NCI-H2196 treated with DMSO at 0.1 percent for 48 hours (cell line): ENCODE data around the gene NPIPB8.
"Not testable (repeated sequence)": the region's sequence is repeated elsewhere in the genome, so short reads cannot be mapped to it uniquely, and the experiment has no call there.

ENCODE experiments used
- DNase-seq: peaks from one replicate; lab custom pipeline; 2025; ENCODE audit not compliant: unreplicated experiment; lab: John Stamatoyannopoulos, UW

NPIPB8 gene

DNA sequence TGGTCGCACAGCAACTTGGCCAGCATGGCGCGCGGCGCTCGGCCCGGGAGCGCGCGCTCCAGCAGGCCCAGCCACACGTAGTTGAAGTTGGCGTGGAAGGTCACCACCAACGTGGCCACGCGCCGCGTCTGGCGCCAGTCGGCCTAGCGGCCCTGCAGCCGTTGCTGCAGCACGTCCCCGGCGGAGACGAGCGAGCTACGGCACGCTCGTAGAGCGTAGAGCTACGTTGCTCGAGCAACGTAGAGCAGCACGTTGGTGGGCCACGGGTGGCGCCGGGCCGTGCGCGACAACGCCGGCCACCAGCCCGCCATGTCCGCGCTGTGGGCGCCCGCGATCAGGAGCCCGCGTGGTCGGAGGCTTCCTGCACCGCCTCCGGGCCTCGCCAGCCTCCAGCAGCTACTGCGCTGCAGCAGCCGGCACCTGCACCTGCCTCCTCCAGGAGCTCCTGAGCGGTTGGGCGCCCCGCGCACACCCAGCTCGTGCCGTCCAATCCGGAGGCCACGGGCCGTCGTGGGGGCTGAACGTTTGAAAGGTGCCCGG is 14.6 kb upstream of the NPIPB8 start:
- DNase-seq = peak; percentile 67

- not testable (repeated sequence) for DNase-seq
These were observed 7.0 kb upstream of the NPIPB8 start for GRCh38 chr16:28630905-28631304.

DNA sequence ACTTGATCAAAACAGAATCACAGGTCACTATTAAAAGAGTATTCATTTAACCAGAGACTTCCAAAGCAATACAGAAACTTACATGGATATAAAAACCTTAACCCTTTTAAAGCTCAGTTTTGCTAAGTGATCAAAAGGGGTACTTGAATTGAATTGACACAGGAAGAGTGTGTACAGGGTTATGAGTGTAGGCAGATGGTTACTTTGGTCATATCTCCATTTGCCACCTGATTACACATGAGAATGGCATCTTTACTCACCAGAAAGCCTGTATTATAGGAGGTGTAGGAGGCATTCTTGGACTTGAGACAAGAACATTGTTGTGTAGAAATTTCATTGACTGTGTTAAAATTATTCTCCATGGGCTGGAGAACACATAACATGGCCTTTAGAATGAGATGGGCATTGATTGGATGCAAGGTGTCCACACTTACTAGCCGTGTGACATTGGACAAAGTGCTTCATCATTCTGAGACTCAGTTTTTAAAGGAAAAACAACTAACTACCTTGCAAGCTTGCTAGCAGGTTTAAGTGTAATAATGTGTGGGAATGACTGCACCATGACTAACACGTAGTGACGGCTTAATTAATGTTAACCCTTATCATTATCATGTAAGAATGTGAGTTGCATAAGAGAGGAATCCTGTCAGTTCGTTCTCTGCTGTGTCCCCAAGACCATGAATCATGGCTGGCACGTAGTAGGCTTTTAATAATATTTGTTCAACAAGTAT is 1.6 kb upstream of the NPIPB8 start:
- DNase-seq = not testable (repeated sequence)

DNA sequence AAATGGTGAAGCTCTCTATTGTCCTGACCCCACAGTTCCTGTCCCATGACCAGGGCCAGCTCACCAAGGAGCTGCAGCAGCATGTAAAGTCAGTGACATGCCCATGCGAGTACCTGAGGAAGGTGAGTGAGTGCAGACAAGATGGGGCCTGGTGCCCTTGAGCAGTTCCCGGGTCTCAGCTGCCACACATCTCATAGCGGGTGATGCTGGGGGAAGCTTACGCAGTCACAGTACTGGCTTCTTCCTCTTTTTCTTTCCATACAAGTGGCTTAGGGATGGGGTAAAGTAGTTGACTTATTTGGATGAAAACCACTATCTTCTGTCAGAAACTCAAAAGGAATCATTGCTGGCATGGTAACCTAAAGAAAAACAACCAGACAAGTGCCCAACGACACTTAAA is 494 bp downstream of the NPIPB8 start:
- not testable (repeated sequence) for DNase-seq

- not testable (repeated sequence) for DNase-seq
These were observed 2.1 kb downstream of the NPIPB8 start for GRCh38 chr16:28639959-28640358.

DNA sequence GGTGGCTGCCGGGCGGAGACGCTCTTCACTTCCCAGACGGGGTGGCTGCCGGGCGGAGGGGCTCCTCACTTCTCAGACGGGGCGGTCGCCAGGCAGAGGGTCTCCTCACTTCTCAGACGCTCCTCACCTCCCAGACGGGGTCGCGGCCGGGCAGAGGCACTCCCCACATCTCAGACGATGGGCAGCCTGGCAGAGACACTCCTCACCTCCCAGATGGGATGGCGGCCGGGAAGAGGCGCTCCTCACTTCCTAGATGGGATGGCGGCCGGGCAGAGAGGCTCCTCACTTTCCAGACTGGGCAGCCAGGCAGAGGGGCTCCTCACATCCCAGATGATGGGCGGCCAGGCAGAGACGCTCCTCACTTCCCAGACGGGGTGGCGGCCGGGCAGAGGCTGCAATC is 28.4 kb downstream of the NPIPB8 start:
- not testable (repeated sequence) for DNase-seq

GRCh38 chr16:28667480-28667879 is 29.6 kb downstream of the NPIPB8 start:
- DNase-seq = not testable (repeated sequence)

- DNase-seq = not testable (repeated sequence)
These were observed 30.3 kb downstream of the NPIPB8 start for GRCh38 chr16:28668199-28668598.

- DNase-seq = not testable (repeated sequence)
These were observed 50.6 kb downstream of the NPIPB8 start for GRCh38 chr16:28688327-28688952.

GRCh38 chr16:28689425-28689824 is 51.6 kb downstream of the NPIPB8 start:
- not testable (repeated sequence) for DNase-seq

- DNase-seq = not testable (repeated sequence)
These were observed 53.9 kb downstream of the NPIPB8 start for GRCh38 chr16:28691722-28692121.

- not testable (repeated sequence) for DNase-seq
These were observed 55.5 kb downstream of the NPIPB8 start for GRCh38 chr16:28693257-28693950.

DNA sequence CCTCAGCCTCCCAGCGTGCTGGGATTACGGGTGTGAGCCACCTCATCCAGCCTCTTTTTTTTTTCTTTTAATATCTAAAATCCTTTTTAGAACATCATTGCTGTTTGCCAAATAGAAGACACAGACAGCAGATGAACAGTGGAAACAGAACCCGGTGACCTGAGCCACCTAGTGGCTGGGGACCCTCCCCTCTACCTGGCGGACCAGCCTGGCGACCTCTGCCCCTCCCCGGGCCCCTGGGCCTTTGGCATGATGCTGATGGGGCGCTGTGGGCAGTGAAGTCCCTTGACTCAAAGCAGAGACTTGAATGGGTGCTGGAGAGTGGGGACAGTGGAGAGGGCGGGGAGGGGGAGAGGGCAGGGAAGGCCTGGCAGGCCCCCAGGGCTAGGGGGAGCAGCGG is 61.9 kb downstream of the NPIPB8 start:
- not testable (repeated sequence) for DNase-seq

DNA sequence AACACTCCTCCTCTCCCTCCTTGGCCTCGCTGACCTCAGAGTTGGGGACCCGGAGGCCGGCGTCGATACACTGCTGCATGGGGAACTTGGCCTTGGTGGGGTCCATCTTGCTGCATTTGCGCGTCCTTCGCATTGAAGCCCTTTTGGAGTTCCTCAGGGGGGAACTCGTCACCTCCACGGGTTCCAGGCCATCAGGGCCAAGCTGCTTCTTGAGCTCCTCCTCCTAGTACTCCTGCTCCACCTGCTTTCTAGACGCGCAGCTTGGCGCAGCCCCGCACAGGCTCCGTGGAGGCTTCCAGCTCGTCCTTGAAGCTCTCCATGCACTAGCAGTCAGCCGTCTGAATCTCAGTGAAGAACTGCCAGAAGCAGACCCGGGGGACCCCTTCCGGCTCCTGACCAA is 62.5 kb downstream of the NPIPB8 start:
- DNase-seq = not testable (repeated sequence)

DNA sequence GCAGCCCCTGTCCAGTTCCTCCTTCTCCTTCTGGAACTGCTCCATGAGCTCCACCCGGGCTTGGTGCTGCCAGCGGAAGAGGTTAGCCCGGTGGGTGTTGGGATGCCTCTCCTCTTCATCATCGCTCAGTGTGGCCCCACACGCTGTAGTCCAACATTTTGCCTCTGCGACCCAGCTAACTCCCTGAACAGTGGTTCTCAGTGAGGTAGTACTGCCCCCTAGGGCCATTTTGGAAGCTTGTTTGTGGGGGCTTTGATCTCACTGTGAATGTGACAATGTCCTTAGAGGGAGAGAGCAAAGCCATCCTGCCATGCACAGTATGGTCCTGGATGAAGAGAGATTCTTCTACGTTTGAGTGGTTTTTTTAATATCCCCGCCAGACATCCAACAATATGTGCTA is 63.5 kb downstream of the NPIPB8 start:
- not testable (repeated sequence) for DNase-seq

DNA sequence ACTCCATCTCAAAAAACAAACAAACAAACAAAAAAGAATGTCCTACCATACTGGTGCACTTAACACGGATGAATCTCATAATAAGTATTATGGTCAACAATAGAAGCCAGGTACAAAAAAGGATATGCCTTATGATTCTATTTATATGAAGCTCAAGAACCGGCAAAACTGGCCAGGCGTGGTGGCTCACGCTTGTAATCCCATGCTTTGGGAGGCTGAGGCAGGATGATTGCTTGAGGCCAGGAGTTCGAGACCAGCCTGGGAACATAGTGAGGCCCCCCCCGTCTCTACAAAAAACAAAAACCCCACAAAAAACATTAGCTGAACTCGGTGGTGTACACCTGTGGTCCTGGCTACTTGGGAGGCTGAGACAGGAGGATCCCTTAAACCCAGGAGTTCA is 66.4 kb downstream of the NPIPB8 start:
- not testable (repeated sequence) for DNase-seq
